ENCODE results near the gene TREML2.

GRCh38 chr6:41194386-41194785 is 6.6 kb downstream of the TREML2 start:
- TF ChIP-seq CTCF (IDR thresholded peaks at IDR 0.05; ENCODE audit: insufficient read depth, low read length): no peak
- no peak for TF ChIP-seq POLR2AphosphoS5 (IDR thresholded peaks at IDR 0.05; ENCODE audit: low read depth)
- no peak for TF ChIP-seq SPI1 (IDR thresholded peaks at IDR 0.05; ENCODE audit: borderline replicate concordance, low read depth)
- no peak for TF ChIP-seq REST (IDR thresholded peaks at IDR 0.05; ENCODE audit: insufficient replicate concordance, low read depth)
